Heart right ventricle (tissue), 16 donors: ENCODE measurements around the gene LPP. TPM values are rescaled to one million over a fixed set of nuclear protein-coding genes. Genes with fewer than 3 reads are reported as not detected.

Source experiments
- ATAC-seq, 8 donors: fragments of 200-7000 bp; cut with Tn5 transposase; one replicate each; pipeline ENCODE4 v1.9.1; 2020; ENCODE audit warnings: mild to moderate bottlenecking in 8 of 8, moderate library complexity in 8 of 8, moderate number of reproducible peaks in 1 of 8
- DNase-seq, 2 donors: peaks; one replicate each; pipeline ENCODE4 v3.0.0-alpha.2; 2020
- H3K27ac ChIP-seq, 10 donors: fragments of 200-600 bp; sonication (generic) in 2 of 10; one replicate each; pipeline versions ENCODE4 v1.5.0 to v1.8.0; 2020 to 2022; ENCODE audit warnings: mild to moderate bottlenecking in 3 of 10
- H3K27me3 ChIP-seq, 7 donors: fragments of 200-600 bp; one replicate each; pipeline ENCODE4 v1.8.0; 2021 to 2022; ENCODE audit warnings: mild to moderate bottlenecking in 2 of 7
- H3K36me3 ChIP-seq, 9 donors: fragments of 200-600 bp; sonication (generic) in 1 of 9; one replicate each; pipeline versions ENCODE4 v1.5.0 to v1.8.0; 2020 to 2022; ENCODE audit warnings: mild to moderate bottlenecking in 2 of 9
- H3K4me1 ChIP-seq, 9 donors: fragments of 200-600 bp; sonication (generic) in 1 of 9; one replicate each; pipeline versions ENCODE4 v1.5.0 to v1.8.0; 2020 to 2022; ENCODE audit warnings: mild to moderate bottlenecking in 4 of 9
- H3K4me3 ChIP-seq, 10 donors: fragments of 200-600 bp; sonication (generic) in 2 of 10; one replicate each; pipeline versions ENCODE4 v1.5.0 to v1.8.0; 2020 to 2022; ENCODE audit warnings: mild to moderate bottlenecking in 7 of 10, moderate library complexity in 2 of 10
- H3K9me3 ChIP-seq, 11 donors: fragments of 200-600 bp in 10 of 11; sonication (generic) in 2 of 11; one replicate each; pipeline versions ENCODE4 v1.5.0 to v1.8.0; 2013 to 2022; ENCODE audit warnings: mild to moderate bottlenecking in 2 of 11, control low read depth in 1 of 11, moderate library complexity in 1 of 11
- CTCF ChIP-seq, 9 donors: fragments of 200-600 bp; sonication (generic) in 2 of 9; IDR thresholded peaks; one replicate each; pipeline versions ENCODE4 v1.5.0 to v1.8.0; 2021 to 2022; ENCODE audit warnings: antibody characterized with exemption in 9 of 9, mild to moderate bottlenecking in 5 of 9, moderate library complexity in 1 of 9
- WGBS, 2 donors: extraction: QIAGEN DNeasy Blood & Tissue Kit; methylation state at CpG; one replicate each; pipeline ENCODE4 v1.1.7; 2013; ENCODE audit warnings: inconsistent platforms in 1 of 2; 5-methylcytosine and 5-hydroxymethylcytosine counted together
- intact Hi-C, 10 donors: fragments of 100-400 bp; cut with DNase I; formaldehyde crosslinking; loops; one replicate each; pipeline versions ENCODE4 v1.11.1 to v1.14.2; 2022
- polyA plus RNA-seq, 2 donors: library from polyadenylated mRNA; stranded (reverse); fragments of 200-250 nt; gene quantifications; one replicate each; pipeline ENCODE4 v1.2.3, GENCODE V29; 2013
- total RNA-seq, 10 donors: library from RNA; stranded (reverse); fragmentation: NEBNext Ultra II Directional in 3 of 10; extraction: Animal tissue kit (Norgen Biotek cat#: 25700) in 3 of 10; gene quantifications; one replicate each; pipeline versions ENCODE4 v1.2.1 to v1.2.4, GENCODE V29; 2021 to 2023
- donor health status: Arrhythmogenic right ventricular cardiomyopathy.
- donor health status: ischemic (EF 13 %, LVEDD 7.1; RV severe dilation, severe dysfunction).
- donor health status: healthy with polysubstance abuse.
- donor health status: DM: no; HTN: yes; CAD: no.
- donor health status: DM: no; HTN: no; CAD: no.
- donor health status: ischemic (EF 25% LVEDD 6.9; RV normal size, moderate dysfunction).
- donor health status: ischemic (EF 25% LVEDD 5.7; RV mildly dilated, moderate dysfunction).
- donor health status: healthy.
- donor health status: DM: yes; HTN: yes; CAD: no.
- donor health status: Ischemic cardiomyopathy.
- donor health status: ischemic (EF 35%, LVEDD 5.7; RV mildly dilated, moderate dysfunction).
- donor health status: nonischemic (EF 11% LVEDD 7.7; RV severe dilation, severe dysfunction).
- donor health status: DM: yes; HTN: yes; CAD: no.
- donor health status: PGD.
- donor health status: ischemic (EF 29% LVEDD 5.4; RV normal size, mild dysfunction).
- donor health status: nonischemic (EF 23%, LVEDD 6.1; RV moderate dilation, normal function).

The LPP gene
- total and polyA plus RNA-seq, 12 donors, result 8.5 to 188 (median 140) TPM

GRCh38 chr3:188378786-188379185 is 224.8 kb downstream of the LPP start:
- no peak overlapping the region for H3K27ac ChIP-seq
- peaks cover 0 to 11% (median 0%) of the 10 kb centered on the region in 11 donors for H3K9me3 ChIP-seq
- H3K27me3 ChIP-seq, result no peaks in the 10 kb centered on the region
- intact Hi-C loops, result no loop called here
- no peaks in the 10 kb centered on the region for H3K36me3 ChIP-seq
- 97 to 98% methylated on average over 4 of the region's 4 CpGs for WGBS, 2 donors
- no peak for TF ChIP-seq CTCF (IDR thresholded peaks at IDR 0.05)
- H3K4me1 ChIP-seq, result peaks cover 0 to 9% (median 0%) of the 10 kb centered on the region in 9 donors
- no peak overlapping the region for H3K4me3 ChIP-seq
- no peak for ATAC-seq
- no peak for DNase-seq

- Histone ChIP-seq H3K36me3 (no peaks in the 10 kb centered on the region), H3K9me3 (peaks cover 0 to 8% (median 0%) of the 10 kb centered on the region in 11 donors), H3K27me3 (no peaks in the 10 kb centered on the region), H3K27ac (no peak overlapping the region), H3K4me1 (peaks cover 0 to 9% (median 0%) of the 10 kb centered on the region in 9 donors), H3K4me3 (no peak overlapping the region)
- 60 to 62% methylated on average over 2 of the region's 2 CpGs for WGBS, 2 donors
- no peak for TF ChIP-seq CTCF (IDR thresholded peaks at IDR 0.05)
- intact Hi-C loops, result loop anchor here in 1 of 10 donors (10.0 kb wide), 1 partner anchor 1015 kb away; the partner anchor contains the start of gene RTP4
- DNase-seq, result no peak
- ATAC-seq, result no peak
Observed at GRCh38 chr3:188380252-188380651, 226.3 kb downstream of the LPP start.

GRCh38 chr3:188380722-188381121 is 226.8 kb downstream of the LPP start:
- intact Hi-C loops, result loop anchor here in 1 of 10 donors (10.0 kb wide), 1 partner anchor 1016 kb away; the partner anchor contains the start of gene RTP4
- Histone ChIP-seq H3K27ac (no peak overlapping the region), H3K4me1 (peaks cover 0 to 13% (median 3%) of the 10 kb centered on the region in 9 donors), H3K36me3 (no peaks in the 10 kb centered on the region), H3K9me3 (peaks cover 0 to 8% (median 0%) of the 10 kb centered on the region in 11 donors), H3K4me3 (no peak overlapping the region), H3K27me3 (no peaks in the 10 kb centered on the region)
- TF ChIP-seq CTCF (IDR thresholded peaks at IDR 0.05), result no peak
- DNase-seq (no peak), ATAC-seq (no peak)

- DNase-seq, result no peak
- Histone ChIP-seq H3K27ac (no peak overlapping the region), H3K4me3 (no peak overlapping the region), H3K27me3 (no peaks in the 10 kb centered on the region), H3K9me3 (no peaks in the 10 kb centered on the region), H3K36me3 (no peaks in the 10 kb centered on the region), H3K4me1 (peaks cover 0 to 20% (median 9%) of the 10 kb centered on the region in 9 donors)
- intact Hi-C loops, result loop anchor here in 1 of 10 donors (10.0 kb wide), 1 partner anchor 1019 kb away; the partner anchor contains the start of gene RTP4
- ATAC-seq, result no peak
- no peak for TF ChIP-seq CTCF (IDR thresholded peaks at IDR 0.05)
- 57 to 76% methylated on average over 3 of the region's 3 CpGs for WGBS, 2 donors
Observed at GRCh38 chr3:188383748-188384147, 229.8 kb downstream of the LPP start.
